ENCODE measurements around the gene SNRK.

GRCh38 chr3:43370293-43370980, 84.1 kb downstream of the SNRK start:
- TF ChIP-seq YY1 (IDR thresholded peaks at IDR 0.05; ENCODE audit: insufficient read depth, insufficient read length) (no peak), ZNF274 (IDR thresholded peaks at IDR 0.05; ENCODE audit: low read depth, low read length) (no peak), SUZ12 (IDR thresholded peaks at IDR 0.05; ENCODE audit: extremely low read depth, insufficient read depth, insufficient read length) (no peak)

Data from NT2/D1 (cell line).